H9 (cell line): Measurements from ENCODE around the gene CDH23. TPM values are rescaled to one million over a fixed set of nuclear protein-coding genes. Genes with fewer than 3 reads are reported as not detected.

ENCODE experiments used
- DNase-seq: peaks from one replicate; pipeline ENCODE4 v3.0.0-alpha.2; 2017
- H2AFZ ChIP-seq: one replicate; pipeline ENCODE4 v1.6.1; 2013; ENCODE audit warnings: mild to moderate bottlenecking, low read length, control low read depth, moderate library complexity
- H2AK5ac ChIP-seq: 2 replicates; pipeline ENCODE4 v1.6.1; 2013; ENCODE audit warnings: low read length, control low read depth, mixed read lengths; ENCODE audit not compliant: insufficient read length
- H2BK120ac ChIP-seq: one replicate; pipeline ENCODE4 v1.6.1; 2013; ENCODE audit warnings: low read depth, mild to moderate bottlenecking, low read length, control low read depth, inconsistent platforms; ENCODE audit not compliant: poor library complexity, severe bottlenecking
- H2BK12ac ChIP-seq: 2 replicates; pipeline ENCODE4 v1.6.1; 2013; ENCODE audit warnings: low read length, control low read depth, mixed read lengths, low read depth; ENCODE audit not compliant: insufficient read length
- H2BK15ac ChIP-seq: 2 replicates; pipeline ENCODE4 v1.6.1; 2013; ENCODE audit warnings: low read depth, low read length, control low read depth
- H2BK20ac ChIP-seq: one replicate; pipeline ENCODE4 v1.6.1; 2013; ENCODE audit warnings: low read depth, mild to moderate bottlenecking, low read length, control low read depth, inconsistent platforms; ENCODE audit not compliant: poor library complexity, severe bottlenecking
- H2BK5ac ChIP-seq: 2 replicates; pipeline ENCODE4 v1.6.1; 2013; ENCODE audit warnings: low read length, control low read depth, mixed read lengths; ENCODE audit not compliant: insufficient read length
- H3K14ac ChIP-seq: 2 replicates; pipeline ENCODE4 v1.6.1; 2013; ENCODE audit warnings: low read length, control low read depth; ENCODE audit not compliant: insufficient read depth
- H3K18ac ChIP-seq: 2 replicates; pipeline ENCODE4 v1.6.1; 2013; ENCODE audit warnings: low read depth, mild to moderate bottlenecking, mixed read lengths, low read length, control low read depth; ENCODE audit not compliant: insufficient read length
- H3K23ac ChIP-seq: 2 replicates; pipeline ENCODE4 v1.6.1; 2013; ENCODE audit warnings: low read length, control low read depth, mixed read lengths, low read depth; ENCODE audit not compliant: insufficient read length
- H3K23me2 ChIP-seq: 2 replicates; pipeline ENCODE4 v1.6.1; 2013; ENCODE audit warnings: low read depth, mild to moderate bottlenecking, mixed read lengths, low read length, control low read depth; ENCODE audit not compliant: insufficient read length, poor library complexity, severe bottlenecking
- H3K27ac ChIP-seq: 2 replicates; pipeline ENCODE4 v1.5.1; 2013; ENCODE audit warnings: low read length, control low read depth, mixed read lengths, low read depth; ENCODE audit not compliant: insufficient read length
- H3K27me3 ChIP-seq: 2 replicates; pipeline ENCODE4 v1.6.1; 2013; ENCODE audit warnings: low read length, control low read depth, inconsistent platforms; ENCODE audit not compliant: insufficient read depth
- H3K4ac ChIP-seq: 2 replicates; pipeline ENCODE4 v1.6.1; 2013; ENCODE audit warnings: low read depth, mild to moderate bottlenecking, control low read depth, inconsistent platforms, low read length, moderate library complexity
- H3K4me1 ChIP-seq: 2 replicates; pipeline ENCODE4 v1.6.1; 2013; ENCODE audit warnings: low read length, control low read depth, inconsistent platforms; ENCODE audit not compliant: insufficient read depth
- H3K4me2 ChIP-seq: 2 replicates; pipeline ENCODE4 v1.6.1; 2013; ENCODE audit warnings: low read length, control low read depth, mixed read lengths; ENCODE audit not compliant: insufficient read length, insufficient read depth
- H3K56ac ChIP-seq: 2 replicates; pipeline ENCODE4 v1.6.1; 2013; ENCODE audit warnings: low read depth, mild to moderate bottlenecking, mixed read lengths, low read length, control low read depth; ENCODE audit not compliant: insufficient read length
- H3K79me1 ChIP-seq: 2 replicates; pipeline ENCODE4 v1.6.1; 2013; ENCODE audit warnings: low read depth, mild to moderate bottlenecking, moderate library complexity, low read length, control low read depth, inconsistent platforms; ENCODE audit not compliant: insufficient read depth, poor library complexity, severe bottlenecking
- H3K79me2 ChIP-seq: 2 replicates; pipeline ENCODE4 v1.6.1; 2013; ENCODE audit warnings: low read length, control low read depth, inconsistent platforms; ENCODE audit not compliant: insufficient read depth
- H3K9ac ChIP-seq: 2 replicates; pipeline ENCODE4 v1.6.1; 2013; ENCODE audit warnings: low read length, control low read depth, mixed read lengths; ENCODE audit not compliant: insufficient read length; ENCODE audit errors: extremely low read depth
- H3K9me3 ChIP-seq: one replicate; pipeline ENCODE4 v1.6.1; 2013; ENCODE audit warnings: low read depth, low read length, inconsistent platforms; ENCODE audit not compliant: control insufficient read depth
- H3T11ph ChIP-seq: one replicate; pipeline ENCODE4 v1.6.1; 2013; ENCODE audit warnings: mild to moderate bottlenecking, low read length, control low read depth, inconsistent platforms
- H4K20me1 ChIP-seq: one replicate; pipeline ENCODE4 v1.6.1; 2013; ENCODE audit not compliant: control insufficient read depth, insufficient read length, insufficient read depth
- H4K5ac ChIP-seq: 2 replicates; pipeline ENCODE4 v1.6.1; 2013; ENCODE audit warnings: low read depth, mild to moderate bottlenecking, mixed read lengths, low read length, control low read depth; ENCODE audit not compliant: insufficient read length
- H4K8ac ChIP-seq: replicated peaks from 2 replicates; pipeline ENCODE4 v1.6.1; 2013; ENCODE audit warnings: low read length, control low read depth, mixed read lengths, low read depth; ENCODE audit not compliant: insufficient read length
- H4K91ac ChIP-seq: 2 replicates; pipeline ENCODE4 v1.6.1; 2013; ENCODE audit warnings: low read depth, mild to moderate bottlenecking, moderate library complexity, mixed read lengths, low read length, control low read depth; ENCODE audit not compliant: insufficient read length
- H3K27ac Mint-ChIP-seq, 3 experiments: 2 replicates in 2 of 3; 3 replicates in 1 of 3; pipeline ENCODE4 v1.8.0; 2020 to 2021; ENCODE audit warnings: mixed read lengths in 3 of 3, mild to moderate bottlenecking in 1 of 3, moderate library complexity in 1 of 3
- H3K27me3 Mint-ChIP-seq: 2 replicates; pipeline ENCODE4 v1.8.0; 2021; ENCODE audit warnings: low read depth, mild to moderate bottlenecking, moderate library complexity, mixed read lengths
- H3K36me3 Mint-ChIP-seq, 3 experiments: 2 replicates in 2 of 3; 3 replicates in 1 of 3; pipeline ENCODE4 v1.8.0; 2020 to 2021; ENCODE audit warnings: low read depth in 3 of 3, mixed read lengths in 3 of 3; ENCODE audit not compliant: insufficient read depth in 1 of 3
- H3K4me1 Mint-ChIP-seq, 2 experiments: 2 replicates each; pipeline ENCODE4 v1.8.0; 2020; ENCODE audit warnings: mixed read lengths in 2 of 2
- H3K4me3 Mint-ChIP-seq, 2 experiments: 2 replicates in 1 of 2; 3 replicates in 1 of 2; pipeline ENCODE4 v1.8.0; 2020 to 2021; ENCODE audit warnings: mild to moderate bottlenecking in 2 of 2, mixed read lengths in 2 of 2, moderate library complexity in 1 of 2
- H3K9me3 Mint-ChIP-seq, 2 experiments: 2 replicates in 1 of 2; 3 replicates in 1 of 2; pipeline ENCODE4 v1.8.0; 2020; ENCODE audit warnings: mild to moderate bottlenecking in 2 of 2, mixed read lengths in 2 of 2, moderate library complexity in 1 of 2
- CTCF ChIP-seq: fragments of 200-600 bp; sonication (generic); conservative IDR thresholded peaks from 3 replicates; pipeline ENCODE4 v1.8.0; 2021; ENCODE audit warnings: antibody characterized with exemption, mild to moderate bottlenecking
- WGBS: extraction: QIAGEN DNeasy Blood & Tissue Kit; methylation state at CpG from one replicate; pipeline ENCODE4 v1.1.7; 2013; ENCODE audit warnings: missing lambda C conversion rate, low lambda C conversion rate, mixed read lengths; ENCODE audit not compliant: insufficient read length; ENCODE audit errors: extremely low coverage; 5-methylcytosine and 5-hydroxymethylcytosine counted together
- total RNA-seq: library from RNA; stranded (reverse); gene quantifications from 2 replicates; pipeline ENCODE4 v1.2.1, GENCODE V29; 2021

CDH23 gene
- total RNA-seq, 1 experiment from 2014 or later = 2.1 TPM

- Histone ChIP-seq H2AFZ (no peak overlapping the region), H3K23me2 (peaks cover 3% of the 10 kb centered on the region), H3K9ac (no peak overlapping the region), H2BK120ac (no peak overlapping the region), H2AK5ac (no peak overlapping the region), H3K4me2 (no peak overlapping the region), H4K5ac (no peak overlapping the region), H2BK5ac (no peak overlapping the region), H3K79me1 (no peaks in the 10 kb centered on the region), H4K8ac (no peak overlapping the region), H3K27me3 (no peaks in the 10 kb centered on the region), H3K27ac (no peak overlapping the region), H3T11ph (no peak overlapping the region), H3K14ac (no peak overlapping the region), H3K18ac (no peak overlapping the region), H4K91ac (no peak overlapping the region), H3K23ac (no peak overlapping the region), H2BK20ac (no peak overlapping the region), H3K4ac (no peak overlapping the region), H2BK15ac (no peak overlapping the region), H4K20me1 (no peaks in the 10 kb centered on the region), H3K9me3 (no peaks in the 10 kb centered on the region), H3K79me2 (no peaks in the 10 kb centered on the region), H3K4me1 (no peaks in the 10 kb centered on the region), H2BK12ac (no peak overlapping the region), H3K56ac (no peak overlapping the region)
- Mint-ChIP-seq H3K27ac (peak overlapping the region in 2 of 3 experiments; percentile 6 to 78; a peak in 3 of 7 replicates), H3K36me3 (no peaks in the 10 kb centered on the region), H3K4me1 (peaks cover 17 to 19% of the 10 kb centered on the region in 2 experiments), H3K9me3 (no peaks in the 10 kb centered on the region), H3K4me3 (no peak overlapping the region), H3K27me3 (peaks cover 8% of the 10 kb centered on the region)
- WGBS = no CpG with 5 or more reads among the region's 10 CpGs
- no peak for TF ChIP-seq CTCF
- peak; percentile 22 for DNase-seq
These were observed 37.3 kb downstream of the CDH23 start for GRCh38 chr10:71433768-71434744.
